Nephron (organoid): ENCODE results near the gene ELOVL1.
A peak's percentile ranks its signal among the peaks of the same experiment; 100 is the strongest.

ENCODE experiments used
- H3K27ac Mint-ChIP-seq, 3 experiments: 2 replicates each; pipeline ENCODE4 v1.8.0; 2020; ENCODE audit warnings: mixed read lengths in 3 of 3, mild to moderate bottlenecking in 2 of 3, moderate library complexity in 1 of 3
- H3K27me3 Mint-ChIP-seq: 2 replicates; pipeline ENCODE4 v1.8.0; 2021; ENCODE audit warnings: low read depth, mild to moderate bottlenecking, moderate library complexity, mixed read lengths
- H3K36me3 Mint-ChIP-seq: 2 replicates; pipeline ENCODE4 v1.8.0; 2020; ENCODE audit warnings: low read depth, mixed read lengths
- H3K4me1 Mint-ChIP-seq: 2 replicates; pipeline ENCODE4 v1.8.0; 2020; ENCODE audit warnings: mixed read lengths
- H3K4me3 Mint-ChIP-seq, 3 experiments: 2 replicates each; pipeline ENCODE4 v1.8.0; 2020; ENCODE audit warnings: mild to moderate bottlenecking in 3 of 3, mixed read lengths in 3 of 3, moderate library complexity in 2 of 3
- H3K9me3 Mint-ChIP-seq: 2 replicates; pipeline ENCODE4 v1.8.0; 2020; ENCODE audit warnings: mixed read lengths
- TF ChIP-seq, protein P1 (sequence below), 3 experiments: fragments of 200-600 bp; sonication (generic); IDR thresholded peaks; one replicate each; pipeline ENCODE4 v1.5.0; 2021; ENCODE audit warnings: antibody characterized with exemption in 3 of 3; ENCODE audit not compliant: unreplicated experiment in 3 of 3

The ELOVL1 gene

DNA sequence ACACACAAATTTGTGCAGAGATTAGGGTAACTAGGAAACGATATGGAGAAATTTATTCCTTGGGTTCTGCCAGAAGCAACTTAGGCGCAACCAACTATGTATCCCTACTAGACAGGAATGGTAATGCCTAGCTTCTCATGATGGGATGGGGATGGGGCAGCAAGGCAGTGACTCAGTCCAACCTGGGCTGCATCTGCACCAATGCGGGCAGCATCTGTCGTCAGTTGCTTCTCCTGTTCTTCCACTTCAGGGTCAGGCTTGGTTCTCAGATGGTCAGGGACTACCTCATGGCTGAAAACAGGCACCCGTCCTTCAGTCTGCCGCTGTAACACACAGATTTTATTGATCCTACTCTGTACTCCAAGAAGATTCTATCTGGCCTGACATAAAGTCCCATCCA lies 18.9 kb upstream of the ELOVL1 start:
- H3K36me3 Mint-ChIP-seq, result peaks cover 43% of the 10 kb centered on the region
- peaks cover 49% of the 10 kb centered on the region for H3K4me1 Mint-ChIP-seq
- H3K27ac Mint-ChIP-seq, result no peak overlapping the region
- H3K4me3 Mint-ChIP-seq, result no peak overlapping the region
- no peaks in the 10 kb centered on the region for H3K27me3 Mint-ChIP-seq
- H3K9me3 Mint-ChIP-seq, result no peaks in the 10 kb centered on the region
- TF ChIP-seq, protein P1, sequence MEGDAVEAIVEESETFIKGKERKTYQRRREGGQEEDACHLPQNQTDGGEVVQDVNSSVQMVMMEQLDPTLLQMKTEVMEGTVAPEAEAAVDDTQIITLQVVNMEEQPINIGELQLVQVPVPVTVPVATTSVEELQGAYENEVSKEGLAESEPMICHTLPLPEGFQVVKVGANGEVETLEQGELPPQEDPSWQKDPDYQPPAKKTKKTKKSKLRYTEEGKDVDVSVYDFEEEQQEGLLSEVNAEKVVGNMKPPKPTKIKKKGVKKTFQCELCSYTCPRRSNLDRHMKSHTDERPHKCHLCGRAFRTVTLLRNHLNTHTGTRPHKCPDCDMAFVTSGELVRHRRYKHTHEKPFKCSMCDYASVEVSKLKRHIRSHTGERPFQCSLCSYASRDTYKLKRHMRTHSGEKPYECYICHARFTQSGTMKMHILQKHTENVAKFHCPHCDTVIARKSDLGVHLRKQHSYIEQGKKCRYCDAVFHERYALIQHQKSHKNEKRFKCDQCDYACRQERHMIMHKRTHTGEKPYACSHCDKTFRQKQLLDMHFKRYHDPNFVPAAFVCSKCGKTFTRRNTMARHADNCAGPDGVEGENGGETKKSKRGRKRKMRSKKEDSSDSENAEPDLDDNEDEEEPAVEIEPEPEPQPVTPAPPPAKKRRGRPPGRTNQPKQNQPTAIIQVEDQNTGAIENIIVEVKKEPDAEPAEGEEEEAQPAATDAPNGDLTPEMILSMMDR (IDR thresholded peaks at IDR 0.05; ENCODE audit: unreplicated experiment in 3 of 3), result no peak

DNA sequence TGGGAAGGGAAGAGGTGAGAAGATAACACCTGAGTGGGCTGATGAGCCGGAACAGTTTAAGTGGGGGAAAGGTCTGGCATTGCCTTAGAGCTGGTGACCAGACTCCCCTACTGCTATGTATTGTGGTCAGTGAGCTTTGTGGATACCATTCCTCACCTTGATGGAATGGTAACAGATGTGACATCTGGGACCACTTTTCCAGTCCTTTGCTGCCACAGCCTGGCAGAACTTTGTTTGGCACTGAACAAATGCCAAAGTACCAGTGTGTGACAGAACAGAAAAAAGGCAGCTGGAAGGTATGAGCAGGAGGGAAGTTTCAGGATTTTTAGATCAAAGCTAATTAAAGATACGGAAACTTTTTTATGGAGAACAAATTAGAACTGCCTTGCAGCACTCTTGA lies 15.6 kb upstream of the ELOVL1 start:
- no peaks in the 10 kb centered on the region for H3K9me3 Mint-ChIP-seq
- TF ChIP-seq, protein P1 (IDR thresholded peaks at IDR 0.05; ENCODE audit: unreplicated experiment in 3 of 3), result no peak
- peaks cover 58% of the 10 kb centered on the region for H3K36me3 Mint-ChIP-seq
- H3K4me1 Mint-ChIP-seq, result peaks cover 38% of the 10 kb centered on the region
- H3K4me3 Mint-ChIP-seq, result no peak overlapping the region
- H3K27ac Mint-ChIP-seq, result peak overlapping the region in 2 of 3 experiments; percentile 85 to 89
- no peaks in the 10 kb centered on the region for H3K27me3 Mint-ChIP-seq

DNA sequence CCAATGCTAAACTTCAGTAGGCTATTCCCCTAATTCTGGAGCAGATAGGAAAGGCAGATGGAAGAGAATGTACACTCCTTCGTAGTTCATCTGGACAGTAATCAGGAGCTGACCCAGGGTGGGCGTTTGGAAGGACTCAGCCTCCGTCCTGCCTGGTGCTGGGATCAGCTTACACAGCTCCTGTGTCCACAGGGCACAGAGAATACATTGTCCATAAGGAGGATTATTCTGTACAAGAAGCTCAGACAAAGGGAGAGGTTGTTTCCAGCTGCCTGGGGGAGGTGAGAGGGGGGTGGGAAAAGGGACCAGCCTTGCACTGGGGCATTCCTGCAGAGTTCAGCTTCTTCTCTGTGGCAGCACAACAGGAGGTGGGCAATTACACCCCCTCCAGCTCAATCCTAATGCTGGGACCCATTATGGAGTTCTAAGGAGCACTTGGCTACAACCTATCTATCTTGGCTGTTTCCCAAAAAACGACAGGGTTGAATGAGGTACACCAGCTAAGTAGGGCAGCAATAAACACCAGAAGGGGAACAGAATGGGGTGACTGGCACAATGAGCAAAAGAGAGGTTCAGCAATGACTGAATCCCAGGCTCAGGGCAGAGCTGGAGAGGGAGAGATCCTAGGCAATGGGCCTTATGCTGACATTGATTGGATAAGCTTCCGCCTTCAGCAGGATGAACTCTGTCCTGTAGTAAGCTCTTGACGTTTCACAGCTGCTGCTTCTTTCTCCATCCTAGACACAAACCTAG lies 14.4 kb upstream of the ELOVL1 start:
- H3K36me3 Mint-ChIP-seq, result peaks cover 58% of the 10 kb centered on the region
- H3K4me1 Mint-ChIP-seq, result peaks cover 29% of the 10 kb centered on the region

DNA sequence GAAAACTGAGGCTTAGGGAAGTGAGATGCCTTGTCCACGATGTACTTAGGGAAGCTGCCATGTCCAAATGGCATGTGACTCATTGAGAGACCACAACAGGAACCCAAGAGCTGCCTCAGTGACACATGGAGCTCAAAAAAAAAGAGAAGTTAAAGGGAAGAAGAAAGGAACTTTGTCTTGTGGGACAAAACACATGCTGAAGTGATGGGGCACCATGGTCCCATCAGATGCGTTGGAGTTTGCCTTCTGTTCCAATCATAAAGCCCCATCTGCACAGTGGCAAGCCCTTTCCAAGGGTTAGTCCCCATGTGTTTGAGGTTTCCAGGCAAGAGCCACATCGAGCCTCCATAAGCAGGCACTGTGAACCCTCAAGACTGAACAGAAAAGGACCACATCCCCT lies 13.8 kb upstream of the ELOVL1 start:
- H3K27ac Mint-ChIP-seq, result peak overlapping the region; percentile 85 to 92 (median 89)
- peaks cover 29% of the 10 kb centered on the region for H3K4me1 Mint-ChIP-seq
- H3K9me3 Mint-ChIP-seq, result no peaks in the 10 kb centered on the region
- TF ChIP-seq, protein P1 (IDR thresholded peaks at IDR 0.05; ENCODE audit: unreplicated experiment in 3 of 3), result no peak
- H3K27me3 Mint-ChIP-seq, result no peaks in the 10 kb centered on the region
- H3K36me3 Mint-ChIP-seq, result peaks cover 52% of the 10 kb centered on the region
- no peak overlapping the region for H3K4me3 Mint-ChIP-seq

More for the DNA sequence above, 14.4 kb upstream of the ELOVL1 start:
- H3K4me3 Mint-ChIP-seq, result no peak overlapping the region
- no peaks in the 10 kb centered on the region for H3K9me3 Mint-ChIP-seq
- H3K27me3 Mint-ChIP-seq, result no peaks in the 10 kb centered on the region
- peak overlapping the region; percentile 85 to 92 (median 89) for H3K27ac Mint-ChIP-seq
- TF ChIP-seq, protein P1 (IDR thresholded peaks at IDR 0.05; ENCODE audit: unreplicated experiment in 3 of 3), result no peak

DNA sequence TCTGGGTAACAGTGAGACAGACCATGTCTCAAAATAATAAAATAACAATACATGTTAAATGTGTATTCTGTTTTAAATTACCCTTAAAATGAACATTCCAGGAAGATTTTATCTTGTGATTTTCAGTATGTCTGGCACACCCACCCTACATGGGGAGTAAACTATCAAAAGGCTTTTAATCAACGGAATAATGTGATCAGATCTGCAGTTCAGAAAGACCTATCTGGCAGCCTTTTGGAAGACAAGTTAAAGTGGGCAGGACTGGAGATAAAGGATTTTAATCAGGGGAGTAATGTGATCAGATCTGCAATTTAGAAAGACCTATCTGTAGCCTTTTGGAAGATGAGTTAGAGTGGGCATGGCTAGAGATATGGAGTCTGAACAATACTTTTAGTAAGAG lies 11.7 kb upstream of the ELOVL1 start:
- H3K27me3 Mint-ChIP-seq, result no peaks in the 10 kb centered on the region
- H3K9me3 Mint-ChIP-seq, result no peaks in the 10 kb centered on the region
- peaks cover 29% of the 10 kb centered on the region for H3K4me1 Mint-ChIP-seq
- H3K36me3 Mint-ChIP-seq, result peaks cover 36% of the 10 kb centered on the region
- H3K27ac Mint-ChIP-seq, result peak overlapping the region in 2 of 3 experiments; percentile 10 to 16
- TF ChIP-seq, protein P1 (IDR thresholded peaks at IDR 0.05; ENCODE audit: unreplicated experiment in 3 of 3), result no peak
- no peak overlapping the region for H3K4me3 Mint-ChIP-seq

DNA sequence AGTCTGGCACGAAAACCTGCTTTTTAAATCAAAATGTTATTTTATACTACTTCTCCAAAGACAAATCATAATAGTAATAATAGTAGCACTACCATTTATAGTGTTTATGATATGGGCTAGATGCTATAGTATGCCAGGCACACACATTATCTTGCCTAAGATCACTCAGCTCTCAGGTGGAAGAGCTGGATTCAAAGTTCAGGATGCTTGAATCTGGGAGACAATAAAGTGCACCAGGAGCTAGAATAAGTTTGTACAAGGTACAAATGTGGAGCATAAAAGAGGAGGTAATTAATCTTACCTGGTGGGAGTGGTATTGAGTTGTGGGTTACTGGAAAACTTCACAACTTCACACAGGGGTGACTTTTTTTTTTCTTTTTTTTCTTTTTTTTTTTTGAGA lies 10.0 kb upstream of the ELOVL1 start:
- TF ChIP-seq, protein P1 (IDR thresholded peaks at IDR 0.05; ENCODE audit: unreplicated experiment in 3 of 3), result no peak
- Mint-ChIP-seq H3K4me3 (no peak overlapping the region), H3K27ac (no peak overlapping the region), H3K4me1 (peaks cover 22% of the 10 kb centered on the region), H3K36me3 (peaks cover 20% of the 10 kb centered on the region), H3K27me3 (no peaks in the 10 kb centered on the region), H3K9me3 (no peaks in the 10 kb centered on the region)
